Endothelial cell of umbilical vein (primary cell): Measurements from ENCODE around the gene ZNF10.

ENCODE experiments used
- CTCF ChIP-seq, 2 donors: IDR thresholded peaks; 1 replicate in 1 of 2; 2 replicates in 1 of 2; pipeline ENCODE4 v1.5.1; 2011; ENCODE audit warnings: low read length in 2 of 2, mild to moderate bottlenecking in 2 of 2, moderate library complexity in 2 of 2, control low read depth in 1 of 2, inconsistent platforms in 1 of 2, low read depth in 1 of 2; ENCODE audit not compliant: insufficient read depth in 1 of 2; ENCODE audit errors: extremely low read depth in 1 of 2
- EZH2 ChIP-seq: IDR thresholded peaks from 2 replicates; pipeline ENCODE4 v1.6.1; 2012; ENCODE audit warnings: borderline replicate concordance, low read depth, mild to moderate bottlenecking, moderate library complexity, low read length, inconsistent platforms; ENCODE audit not compliant: severe bottlenecking
- JUN ChIP-seq: IDR thresholded peaks from 2 replicates; pipeline ENCODE4 v1.6.1; 2011; ENCODE audit warnings: borderline replicate concordance, low read depth; ENCODE audit not compliant: insufficient read length, insufficient read depth
- MAX ChIP-seq: IDR thresholded peaks from 2 replicates; pipeline ENCODE4 v1.6.1; 2011; ENCODE audit not compliant: insufficient read depth, insufficient read length
- POLR2A ChIP-seq: IDR thresholded peaks from 2 replicates; pipeline ENCODE4 v1.6.1; 2012; ENCODE audit warnings: low read depth, mild to moderate bottlenecking, control low read depth, low read length
- POLR2AphosphoS5 ChIP-seq: IDR thresholded peaks from 2 replicates; pipeline ENCODE4 v1.6.1; 2012; ENCODE audit warnings: low read depth, mild to moderate bottlenecking, control low read depth, low read length, moderate library complexity; ENCODE audit not compliant: insufficient read depth

- no peak for TF ChIP-seq CTCF (IDR thresholded peaks at IDR 0.05; ENCODE audit: extremely low read depth in 1 of 2, insufficient read depth in 1 of 2, low read depth in 1 of 2, low read length in 2 of 2)
- no peak for TF ChIP-seq EZH2
- no peak for TF ChIP-seq JUN
- TF ChIP-seq POLR2AphosphoS5: no peak
- no peak for TF ChIP-seq POLR2A
- no peak for TF ChIP-seq MAX
These were observed 73.8 kb downstream of the ZNF10 start for GRCh38 chr12:133204264-133204603.
